NCI-H524 (cell line): ENCODE measurements around the gene TAS2R40.
"Not testable (repeated sequence)": the region's sequence is repeated elsewhere in the genome, so short reads cannot be mapped to it uniquely, and the experiment has no call there.

Source experiments
- DNase-seq, 2 experiments: peaks; one replicate each; lab custom pipeline; 2025; lab: John Stamatoyannopoulos, UW

Gene TAS2R40

DNA sequence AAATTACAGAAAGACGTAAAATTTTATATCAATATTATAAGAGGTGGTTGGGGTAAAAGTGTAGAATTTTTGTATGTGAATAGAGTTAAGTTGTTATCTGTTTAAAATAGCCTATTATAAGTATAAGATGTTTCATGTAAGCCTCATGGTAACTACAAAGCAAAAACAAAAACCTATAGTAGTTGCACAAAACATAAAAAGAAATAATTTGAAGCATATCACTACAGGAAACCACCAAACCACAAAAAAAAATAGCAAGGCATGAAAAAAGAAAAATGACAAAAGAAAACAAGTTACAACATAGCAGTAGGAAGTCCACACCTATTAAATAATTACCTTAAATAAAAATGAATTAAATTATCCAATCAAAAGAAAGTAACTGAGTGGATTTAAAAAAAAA is 29.0 kb downstream of the TAS2R40 start:
- DNase-seq = no peak

DNA sequence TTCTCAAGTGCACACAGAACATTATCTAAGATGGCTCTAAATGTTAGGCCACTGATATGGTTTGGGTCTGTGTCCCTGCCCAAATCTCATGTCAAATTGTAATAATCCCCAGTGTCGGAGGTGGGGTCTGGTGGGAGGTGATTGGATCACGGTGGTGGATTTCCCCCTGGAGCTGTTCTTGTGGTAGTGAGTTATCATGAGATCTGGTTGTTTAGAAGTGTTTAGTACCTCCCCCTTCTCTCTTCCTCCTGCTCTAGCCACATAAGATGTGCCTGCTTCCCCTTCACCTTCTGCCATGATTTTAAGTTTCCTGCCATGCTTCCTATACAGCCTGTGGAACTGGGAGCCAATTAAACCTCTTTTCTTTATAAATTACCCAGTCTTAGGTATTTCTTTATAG is 30.2 kb downstream of the TAS2R40 start:
- no peak for DNase-seq

DNA sequence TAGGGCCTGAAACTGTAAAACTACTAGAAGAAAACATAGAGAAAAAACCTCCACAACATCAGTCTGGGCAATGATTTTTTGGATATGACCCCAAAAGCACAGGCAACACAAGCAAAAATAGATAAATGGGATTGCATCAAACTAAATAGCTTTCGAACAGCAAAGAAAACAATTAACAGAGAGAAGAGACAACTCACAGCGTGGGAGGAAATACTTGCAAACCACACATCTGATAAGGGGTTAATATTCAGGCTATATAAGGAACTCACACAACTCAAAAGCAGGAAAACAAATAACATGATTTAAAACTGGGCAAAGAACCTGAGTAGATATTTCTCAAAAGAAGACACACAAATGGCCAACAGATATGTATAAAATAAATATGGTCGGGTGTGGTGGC is 33.7 kb downstream of the TAS2R40 start:
- no peak for DNase-seq

DNA sequence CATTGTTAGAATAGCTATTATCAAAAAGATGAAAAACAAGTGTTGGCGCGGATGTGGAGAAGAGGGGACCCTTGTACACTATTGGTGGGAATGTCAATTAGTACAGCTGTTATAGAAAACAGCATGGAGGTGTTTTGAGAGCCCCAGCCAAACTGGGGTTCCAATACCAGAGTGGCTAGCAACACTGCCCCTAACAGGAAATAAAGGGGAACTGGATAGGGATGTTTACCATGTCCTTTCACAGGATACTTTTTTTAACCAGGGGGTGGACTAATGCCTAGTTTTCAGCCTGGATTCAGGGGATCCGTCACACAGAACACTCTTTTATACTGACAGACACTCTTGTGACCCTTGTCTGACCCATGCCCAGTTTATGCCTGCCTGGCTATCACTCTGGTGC is 34.5 kb downstream of the TAS2R40 start:
- DNase-seq = no peak

DNA sequence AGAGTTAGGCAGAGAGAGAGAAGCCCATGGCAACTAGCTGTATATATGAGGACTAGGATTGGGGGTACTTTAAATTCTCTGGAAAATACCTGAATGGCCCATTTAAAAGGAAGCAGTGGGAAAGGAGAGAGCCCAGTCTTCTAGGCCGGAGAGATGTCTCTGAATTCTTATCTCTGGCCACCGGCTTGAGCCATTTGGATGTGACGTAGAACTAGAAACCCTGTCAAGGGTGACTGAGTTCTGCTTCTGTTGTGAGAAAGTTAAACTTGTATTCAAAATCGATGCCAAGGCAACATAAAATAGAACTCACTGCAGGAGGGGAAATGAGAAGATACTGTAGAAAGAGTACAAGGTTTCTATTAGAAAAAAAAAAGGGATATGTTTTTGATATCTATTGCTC is 35.1 kb downstream of the TAS2R40 start:
- no peak for DNase-seq

DNA sequence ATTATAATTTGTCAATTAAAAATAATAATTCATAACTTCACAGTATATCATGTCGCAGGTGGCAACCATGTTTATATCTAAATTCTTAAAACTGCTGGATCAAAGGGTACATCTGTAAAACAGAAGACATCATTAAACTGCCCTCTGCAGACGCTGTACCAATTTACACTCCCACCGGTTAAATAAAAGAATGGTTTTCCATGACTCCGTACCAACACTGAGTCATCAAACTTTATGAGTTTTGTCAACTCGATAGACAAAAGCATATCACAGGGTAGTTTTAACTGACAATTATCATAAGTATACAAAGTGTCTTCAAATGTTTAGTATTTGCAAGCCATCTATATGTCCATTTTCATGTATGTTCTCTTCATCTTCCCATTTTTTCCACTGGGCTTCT is 35.7 kb downstream of the TAS2R40 start:
- DNase-seq = no peak

DNA sequence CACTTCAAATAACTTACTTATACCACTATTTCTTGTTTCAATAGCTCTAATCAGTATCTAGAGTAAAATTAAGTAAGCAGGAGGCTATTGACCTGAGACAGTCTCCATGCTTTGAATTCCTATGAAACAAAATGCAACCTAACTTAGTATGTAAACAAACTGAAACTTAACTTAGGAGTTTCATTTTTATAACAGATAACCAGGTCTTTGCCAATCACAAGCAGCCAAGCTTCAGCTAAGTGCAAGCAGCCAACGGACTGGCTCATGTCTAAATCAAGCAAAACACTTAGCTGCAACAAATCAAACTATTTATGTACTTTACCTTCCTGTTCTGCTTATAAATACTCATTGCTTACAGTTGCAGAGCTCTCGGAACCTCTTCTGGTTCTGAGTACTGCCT is 37.0 kb downstream of the TAS2R40 start:
- no peak for DNase-seq

DNA sequence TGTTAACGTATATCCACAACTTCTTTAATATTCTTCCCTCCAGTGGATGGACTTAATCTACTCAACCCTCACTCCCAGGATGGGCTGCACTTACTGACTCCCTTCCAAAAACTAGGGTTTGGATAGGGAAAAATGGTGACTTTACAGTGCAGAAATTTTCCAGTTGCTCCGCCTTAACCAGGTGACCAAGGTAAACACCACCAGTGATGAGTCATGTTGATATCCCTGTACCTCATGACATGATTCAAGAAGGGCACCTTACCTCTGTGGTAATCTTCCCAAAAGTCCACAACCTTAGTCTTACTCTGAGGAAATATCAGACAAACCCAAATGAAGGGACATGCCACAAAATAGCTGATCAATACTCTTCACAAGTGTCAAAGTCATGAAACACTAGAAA is 37.9 kb downstream of the TAS2R40 start:
- no peak for DNase-seq

DNA sequence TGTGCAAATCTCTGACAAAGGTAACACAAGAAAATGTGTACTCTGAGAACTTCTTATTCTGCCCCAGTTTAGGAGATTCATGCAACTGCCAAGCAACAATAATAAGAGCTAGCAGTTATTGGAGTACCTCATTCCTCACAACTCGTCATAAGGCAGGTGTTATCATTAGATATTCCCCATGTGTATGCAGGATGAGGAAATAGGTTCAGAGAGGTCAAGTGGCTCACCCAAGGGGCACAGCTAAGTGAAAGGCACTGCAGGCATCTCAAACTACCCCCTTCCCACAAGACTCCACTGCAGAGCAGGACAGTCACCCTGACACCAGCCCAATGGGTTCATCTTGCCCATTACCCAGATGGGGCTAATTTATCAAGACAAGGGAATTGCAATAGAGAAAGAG is 40.1 kb downstream of the TAS2R40 start:
- no peak for DNase-seq

DNA sequence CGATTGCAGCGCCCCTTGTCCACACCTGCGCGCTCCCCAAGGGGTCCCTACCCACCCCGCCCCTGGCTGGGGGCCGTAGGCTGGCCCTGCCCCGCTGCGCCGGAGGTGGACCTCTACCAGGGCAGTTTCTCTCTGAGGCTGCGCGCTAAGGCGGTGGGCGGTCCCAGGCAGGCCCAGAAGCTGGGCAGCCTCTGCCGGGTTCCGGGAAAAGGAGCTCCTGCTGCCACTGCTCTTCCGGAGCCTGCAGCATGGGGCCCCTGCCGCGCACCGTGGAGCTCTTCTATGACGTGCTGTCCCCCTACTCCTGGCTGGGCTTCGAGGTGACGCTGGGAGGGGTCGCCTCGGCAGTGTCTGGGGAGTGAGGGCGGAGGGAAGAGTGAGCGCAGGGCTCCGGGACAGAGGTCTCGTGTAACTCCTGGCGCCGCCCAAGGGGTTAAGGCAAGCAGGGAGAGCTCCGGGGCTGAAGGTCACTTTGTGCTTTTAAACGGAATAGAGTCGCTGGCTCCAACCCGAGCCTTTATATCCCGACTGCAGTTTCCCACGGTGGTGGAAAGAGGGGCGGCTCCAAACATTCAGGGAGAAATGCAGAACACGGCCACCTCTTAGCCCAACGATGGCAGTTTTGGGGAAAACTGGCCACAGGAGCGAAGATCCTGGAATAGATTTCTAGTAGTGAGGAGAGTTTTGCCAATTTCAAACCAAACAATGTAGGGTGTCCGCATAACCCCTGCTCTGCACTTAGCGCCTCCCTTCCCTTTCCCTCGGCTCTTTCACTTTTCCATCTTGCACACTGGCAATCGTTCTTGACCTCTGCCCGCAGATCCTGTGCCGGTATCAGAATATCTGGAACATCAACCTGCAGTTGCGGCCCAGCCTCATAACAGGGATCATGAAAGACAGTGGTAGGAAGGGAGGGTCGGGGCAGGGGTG is 41.7 kb downstream of the TAS2R40 start, which contains the start of gene GSTK1:
GSTK1 (plus strand) TSS at position 176 of the 930 bp plus-strand sequence; CDS start at position 249, 73 bp downstream.
- DNase-seq = peak; percentile 30 to 75

DNA sequence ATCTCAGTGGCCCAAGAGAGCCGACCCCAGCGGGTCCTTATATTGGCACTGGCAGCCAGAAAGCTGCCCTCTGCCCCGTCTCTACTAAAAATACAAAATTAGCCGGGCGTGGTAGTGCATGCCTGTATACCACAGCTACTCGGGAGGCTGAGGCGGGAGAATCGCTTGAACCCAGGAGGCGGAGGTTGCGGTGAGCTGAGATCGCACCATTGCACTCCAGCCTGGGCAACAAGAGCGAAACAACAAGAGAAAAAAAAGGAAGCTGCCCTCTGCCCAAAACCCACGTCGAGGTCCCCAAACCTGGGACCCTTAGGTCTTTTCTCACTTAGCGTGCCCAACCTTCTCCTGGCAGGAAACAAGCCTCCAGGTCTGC is 42.3 kb downstream of the TAS2R40 start:
- DNase-seq = not testable (repeated sequence)

DNA sequence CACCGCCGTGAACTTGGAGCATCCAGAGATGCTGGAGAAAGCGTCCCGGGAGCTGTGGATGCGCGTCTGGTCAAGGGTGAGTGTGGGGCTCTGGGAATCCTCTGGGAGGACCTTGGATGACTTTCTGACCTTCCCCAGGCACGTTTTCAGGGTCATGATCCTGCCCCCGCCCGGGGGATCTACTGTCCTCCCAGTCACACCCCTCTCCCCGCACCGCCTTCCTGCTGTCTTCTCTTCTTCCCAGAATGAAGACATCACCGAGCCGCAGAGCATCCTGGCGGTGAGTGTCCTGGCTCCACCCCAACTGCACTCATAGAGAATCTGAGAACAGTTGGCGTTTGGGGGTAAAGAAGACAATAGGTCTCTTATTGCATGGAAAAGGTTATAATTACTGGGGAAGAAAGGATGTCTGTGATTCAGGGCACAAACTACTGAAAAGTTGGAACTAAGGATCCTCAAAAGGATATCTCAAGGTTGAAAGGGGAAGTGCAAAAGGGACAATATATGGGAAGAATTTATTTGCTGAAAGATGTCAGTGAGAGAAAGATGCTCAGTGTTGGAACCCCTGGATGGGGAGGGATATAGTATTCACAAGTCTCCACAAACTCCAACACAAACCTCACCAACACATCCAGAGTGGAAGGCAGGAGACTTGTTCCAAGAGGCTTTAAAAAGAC is 43.3 kb downstream of the TAS2R40 start:
- DNase-seq = no peak

DNA sequence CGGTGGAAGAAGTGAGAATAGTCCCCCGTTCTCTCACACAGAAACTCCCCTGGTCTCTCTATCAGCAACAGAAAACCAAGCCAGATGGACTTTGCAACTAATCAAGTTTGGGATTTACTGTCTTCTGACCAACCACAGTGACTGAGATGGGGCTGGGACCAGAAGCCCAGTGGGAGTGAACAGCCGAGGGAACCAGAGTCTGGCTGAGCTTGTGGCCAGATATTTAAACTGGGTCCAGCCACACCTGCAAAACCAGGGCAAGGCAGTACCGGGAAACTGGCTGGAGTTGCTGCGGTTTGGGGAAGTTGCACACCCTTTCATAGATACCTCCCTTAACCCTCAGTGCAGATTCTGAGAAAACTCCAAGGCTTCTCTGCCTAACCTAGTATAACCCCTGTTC is 47.4 kb downstream of the TAS2R40 start:
- DNase-seq = peak in 1 of 2 experiments; percentile 7

DNA sequence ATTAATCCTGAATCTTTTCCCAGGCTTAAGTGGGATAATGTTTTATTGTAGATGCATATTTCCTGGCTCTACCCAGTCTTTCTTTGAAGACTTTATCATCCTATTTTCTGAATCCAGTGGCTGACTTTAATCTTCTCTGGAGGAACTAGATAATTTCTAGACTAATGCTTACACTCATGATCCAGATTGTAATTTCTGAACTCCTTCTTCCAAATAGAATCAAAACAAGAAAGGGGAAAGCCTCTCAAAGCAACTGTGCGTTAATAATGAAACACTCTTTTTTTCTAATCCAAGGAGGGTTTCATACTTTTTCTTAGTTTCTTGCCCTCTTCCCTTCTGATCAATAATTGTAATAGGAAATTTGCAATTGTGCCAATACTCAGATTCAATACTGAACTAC is 49.4 kb downstream of the TAS2R40 start:
- DNase-seq = no peak
